ENCODE measurements around the gene HTRA2.

HTRA2 gene

GRCh38 chr2:74516650-74517049, 13.1 kb upstream of the HTRA2 start:
- no peak for DNase-seq

DNA sequence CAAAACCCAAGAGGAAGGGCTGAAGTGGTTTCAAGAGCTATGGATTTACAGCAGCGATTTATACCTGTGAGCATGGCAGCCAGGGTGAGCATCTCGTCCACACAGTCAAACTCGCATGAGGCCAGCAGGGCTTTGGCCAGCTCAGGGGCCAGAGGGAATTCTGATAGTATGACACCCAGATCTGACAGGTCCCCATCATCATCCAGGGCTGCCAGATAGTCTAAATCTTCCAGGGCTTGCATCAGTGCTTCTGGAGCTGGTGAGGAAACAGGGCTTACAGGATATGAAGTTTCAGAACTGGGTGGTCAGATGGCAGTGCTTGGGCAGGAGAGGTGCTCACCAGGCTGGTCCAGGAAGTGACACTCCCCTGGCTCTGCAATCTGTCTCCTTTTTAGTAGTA, 7.2 kb upstream of the HTRA2 start:
- DNase-seq: no peak

DNA sequence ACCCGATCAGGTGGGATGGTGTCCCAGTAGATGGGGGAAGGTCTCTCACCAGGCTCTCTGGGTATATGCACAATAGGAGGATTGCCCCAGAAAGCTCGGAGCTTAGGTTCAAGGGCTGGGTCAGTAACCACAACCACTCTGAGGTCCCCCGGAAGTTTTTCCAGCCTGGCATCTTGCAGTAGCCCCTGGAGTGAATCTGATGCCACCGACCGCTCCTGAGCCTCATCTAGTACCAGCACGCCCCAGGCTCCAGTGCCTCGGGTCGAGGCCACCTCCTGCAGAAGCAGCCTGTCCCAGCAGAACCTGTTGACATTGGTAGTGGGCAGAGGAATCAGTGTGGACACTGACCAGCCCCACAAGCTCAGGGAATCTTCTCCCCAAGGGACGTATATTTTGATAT, 5.7 kb upstream of the HTRA2 start:
- DNase-seq: no peak

GRCh38 chr2:74524955-74525716, 4.6 kb upstream of the HTRA2 start:
- no peak for DNase-seq

DNA sequence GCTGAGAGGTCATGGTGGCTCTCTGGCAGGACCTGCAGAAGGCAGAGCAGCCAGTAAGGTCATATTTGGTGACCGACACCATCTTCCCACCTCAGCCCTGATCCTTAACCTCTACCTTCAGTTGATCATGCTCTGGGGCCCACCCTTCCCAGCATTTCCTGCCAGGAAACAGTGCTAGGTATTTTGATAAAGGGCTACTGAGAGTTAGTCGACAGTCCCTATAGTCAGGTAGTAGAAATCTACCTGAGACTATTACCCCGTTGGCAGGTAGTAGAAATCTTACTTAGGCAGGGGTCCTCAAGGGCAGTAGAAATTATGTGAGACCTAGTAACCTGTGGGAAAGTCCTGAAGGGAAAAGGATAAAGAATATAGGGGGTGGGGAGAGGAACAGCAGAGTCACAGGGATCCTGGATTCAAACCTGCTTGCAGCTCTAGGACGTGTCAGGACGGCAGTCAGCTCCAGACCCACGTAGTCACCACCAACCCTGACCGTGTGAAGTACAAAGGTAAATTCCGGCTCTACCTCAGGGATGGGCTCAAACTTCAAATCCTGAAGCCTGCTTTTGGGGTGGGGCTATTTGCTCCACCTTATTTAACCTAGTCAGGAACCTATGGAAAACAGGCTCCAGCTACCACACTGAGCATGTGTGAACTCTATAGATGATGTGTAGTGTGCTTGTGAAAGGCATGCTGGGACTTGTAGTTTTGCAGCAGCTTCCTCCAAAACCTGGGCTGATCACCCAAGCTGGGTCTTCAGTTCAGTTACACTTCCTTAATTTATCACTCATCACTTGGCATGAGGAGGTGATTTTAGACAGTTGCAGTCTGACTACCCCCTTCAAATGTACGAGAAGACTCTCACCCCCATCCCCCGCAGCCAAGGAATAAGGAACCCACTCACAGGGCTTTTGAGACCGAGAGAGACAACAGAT, 3.8 kb upstream of the HTRA2 start, which contains the start of gene DQX1:
Gene DQX1, minus strand, starts transcription at position 515 of the 932 bp plus-strand sequence. Its CDS starts 502 bp downstream, at position 13.
- peak; percentile 67 for DNase-seq

- DNase-seq: no peak
Measured at GRCh38 chr2:74526649-74527230, 3.0 kb upstream of the HTRA2 start.

DNA sequence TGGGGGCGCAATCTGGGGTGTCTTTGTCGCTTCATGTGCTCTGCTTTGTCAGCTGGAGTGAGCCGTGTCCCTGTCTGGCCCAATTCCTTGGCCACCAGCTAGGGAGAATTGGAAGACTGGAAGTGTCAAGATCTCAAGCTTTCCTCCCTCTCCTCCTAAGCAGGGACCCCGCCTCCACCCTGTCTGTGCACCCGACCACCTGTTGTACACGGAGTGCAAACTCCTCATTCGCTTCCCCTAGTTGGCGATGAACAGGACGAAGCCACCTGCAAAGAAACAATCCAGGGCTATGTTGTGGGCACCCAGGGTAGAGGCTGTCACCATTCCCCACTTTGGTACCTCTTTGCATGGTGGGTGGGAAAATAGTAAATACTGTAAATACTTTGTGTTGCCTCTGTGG, 2.0 kb upstream of the HTRA2 start:
- no peak for DNase-seq

- no peak for DNase-seq
Measured at GRCh38 chr2:74528600-74529356, 955 bp upstream of the HTRA2 start.

- DNase-seq: peak; percentile 99
Measured at GRCh38 chr2:74530239-74531187, 780 bp downstream of the HTRA2 start.

DNA sequence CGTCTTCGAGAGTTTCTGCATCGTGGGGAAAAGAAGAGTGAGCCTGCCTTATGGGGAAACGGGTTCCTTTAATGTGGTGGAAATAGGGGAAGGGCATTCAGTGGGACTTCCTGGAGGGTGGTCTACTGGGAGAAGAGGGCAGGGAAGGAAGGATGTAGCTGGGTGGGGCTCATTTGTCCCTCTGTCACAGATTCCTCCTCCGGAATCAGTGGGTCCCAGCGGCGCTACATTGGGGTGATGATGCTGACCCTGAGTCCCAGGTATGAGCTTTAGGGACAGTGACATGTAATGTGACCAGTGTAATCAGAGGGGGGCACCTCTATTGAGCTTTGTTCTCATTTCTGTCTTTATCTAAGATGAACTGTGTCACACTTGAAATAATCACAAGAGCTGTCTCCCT, 1.9 kb downstream of the HTRA2 start:
- DNase-seq: no peak

DNA sequence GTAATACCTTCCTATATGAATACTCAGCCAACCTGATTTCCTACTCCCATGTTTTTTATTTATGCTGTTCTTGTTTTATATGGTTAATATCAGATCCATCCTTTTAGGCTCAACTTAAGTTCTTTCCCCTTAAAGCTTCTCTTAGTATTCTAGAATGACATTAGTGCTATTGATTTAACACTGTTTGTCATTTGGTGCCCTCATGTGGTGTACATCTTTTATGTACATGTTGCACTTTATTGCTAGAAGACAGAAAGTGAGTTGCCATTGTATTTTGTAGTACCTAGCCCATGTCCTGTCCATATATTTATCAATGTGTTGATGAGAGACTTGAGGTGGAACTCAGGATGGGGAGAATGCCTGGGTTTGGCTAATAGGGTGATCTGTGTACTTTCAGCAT, 2.5 kb downstream of the HTRA2 start:
- peak; percentile 78 for DNase-seq

DNA sequence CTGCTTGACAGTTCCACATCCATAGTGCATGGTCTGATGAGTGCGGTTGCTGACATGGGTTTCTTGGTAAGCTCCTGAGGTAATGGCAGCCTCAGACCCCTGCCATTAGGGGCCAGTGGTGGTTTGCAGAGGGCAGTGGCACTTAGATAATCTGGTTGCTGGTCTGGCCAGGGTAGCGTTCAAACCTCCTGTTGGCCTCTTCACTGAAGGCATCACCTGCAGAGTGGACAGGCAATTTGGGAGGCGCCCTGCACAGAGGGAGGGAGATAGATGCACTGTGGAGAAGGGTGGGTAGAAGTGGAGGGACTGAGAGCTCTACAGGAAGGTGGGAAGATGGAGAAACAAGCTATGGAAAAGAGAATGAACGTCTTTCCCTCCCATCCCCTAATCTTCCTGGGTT, 3.7 kb downstream of the HTRA2 start:
- DNase-seq: no peak

DNA sequence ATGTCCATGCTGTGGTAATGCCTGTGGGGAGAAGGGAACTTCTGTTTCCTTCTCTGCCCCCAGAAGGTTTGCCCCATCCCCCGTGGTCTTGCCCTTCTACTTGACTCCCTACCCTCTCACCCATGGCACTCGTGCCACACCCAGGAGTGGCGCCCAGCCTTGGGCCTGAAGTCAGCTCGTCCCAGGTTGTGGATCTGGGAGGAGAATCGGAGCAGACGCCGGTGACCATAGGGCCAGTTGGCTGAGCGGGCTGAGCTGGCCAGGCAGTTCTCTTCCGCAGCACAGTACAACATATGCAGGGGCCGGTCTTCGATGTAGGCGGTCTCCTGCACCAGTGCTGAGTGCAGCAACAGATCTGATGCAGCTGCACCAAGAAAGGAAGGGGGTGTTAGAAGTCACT, 4.7 kb downstream of the HTRA2 start:
- DNase-seq: no peak

DNA sequence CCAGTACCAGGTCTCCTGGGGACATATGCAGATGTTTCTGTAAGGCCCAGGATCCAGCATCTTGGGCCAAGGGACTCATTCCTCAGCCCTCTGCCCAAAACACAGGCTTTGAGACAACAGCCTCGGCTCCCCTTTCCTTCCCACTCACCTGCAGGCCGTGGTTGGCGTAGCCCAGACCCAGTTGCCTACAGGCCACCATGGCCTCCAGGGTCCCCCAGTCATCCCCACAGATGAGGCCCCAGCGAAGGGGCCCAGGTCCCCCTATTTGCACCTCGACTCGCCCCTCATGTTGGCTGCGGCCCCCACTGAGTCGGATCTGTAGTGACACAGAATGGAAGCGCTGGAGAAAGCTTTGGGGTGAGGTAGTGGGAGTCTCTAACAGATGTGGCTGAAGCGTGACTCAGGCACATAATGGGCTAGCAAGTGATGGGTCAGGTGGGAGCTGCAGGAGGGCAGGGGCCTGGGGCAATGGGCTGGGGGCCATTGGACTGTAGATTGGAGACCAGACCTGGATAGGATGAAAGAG, 5.8 kb downstream of the HTRA2 start:
- no peak for DNase-seq

- DNase-seq: no peak
Measured at GRCh38 chr2:74536166-74536950, 6.6 kb downstream of the HTRA2 start.

- no peak for DNase-seq
Measured at GRCh38 chr2:74537140-74537539, 7.4 kb downstream of the HTRA2 start.

DNA sequence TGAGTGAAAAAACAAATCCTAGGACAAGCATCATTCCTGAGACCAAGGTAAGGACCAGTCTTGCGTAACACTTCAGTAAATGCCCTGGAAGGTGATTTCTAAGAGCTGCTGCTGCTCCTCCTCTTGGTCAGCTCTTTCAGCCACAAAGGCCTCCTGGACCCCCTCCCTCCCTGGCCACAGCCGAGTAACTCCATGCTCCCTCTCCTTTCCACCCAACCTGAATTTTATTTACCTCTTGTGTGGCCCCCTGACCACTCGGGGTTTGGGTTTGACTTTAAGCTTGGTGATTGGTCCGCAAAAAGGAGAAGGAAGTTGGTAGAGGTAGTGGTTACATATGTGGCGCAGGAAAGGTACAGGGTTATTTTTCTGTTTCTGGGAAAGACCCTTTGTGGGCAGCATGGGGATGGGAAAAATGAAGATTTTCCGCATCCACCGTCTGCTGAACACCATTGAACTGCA, 9.2 kb downstream of the HTRA2 start:
- no peak for DNase-seq

DNA sequence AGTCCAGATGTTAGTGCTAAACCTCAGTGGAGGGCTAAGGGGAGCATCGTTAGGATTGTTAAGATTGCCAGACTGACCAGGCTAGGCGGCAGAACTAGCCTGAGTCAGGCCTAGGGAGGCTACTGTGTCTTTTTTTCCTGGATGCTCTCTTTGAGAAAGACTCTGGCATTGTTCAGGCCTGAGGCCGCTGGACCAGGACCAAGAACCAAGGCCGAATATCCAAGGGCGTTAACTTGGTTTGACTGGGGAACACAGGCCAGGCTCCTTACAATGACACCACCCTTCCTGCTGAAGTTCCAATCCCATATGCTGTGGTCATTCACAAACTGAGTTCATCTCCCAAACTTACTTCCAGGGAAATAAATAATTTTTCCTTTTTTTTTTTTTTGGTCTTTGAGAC, 10.6 kb downstream of the HTRA2 start:
- DNase-seq: no peak

DNA sequence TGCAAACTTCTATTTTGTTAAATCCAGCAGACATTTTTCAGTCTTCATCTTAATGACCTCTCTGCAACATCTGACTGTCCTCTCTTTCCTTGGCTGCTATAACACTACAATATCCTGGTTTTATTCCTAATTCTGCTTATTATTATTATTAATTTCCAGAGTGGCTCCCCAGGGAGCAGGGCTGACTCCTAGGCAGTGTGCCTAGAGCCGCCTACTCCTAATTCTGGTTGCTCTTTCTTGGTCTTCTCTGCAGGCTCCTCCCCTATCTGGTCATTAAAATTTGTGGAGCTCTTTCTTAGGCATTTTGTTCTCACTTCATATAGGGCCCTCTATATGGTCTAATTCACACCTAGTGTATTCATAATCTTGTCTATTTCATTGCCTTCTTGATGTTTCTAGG, 13.2 kb downstream of the HTRA2 start:
- DNase-seq: no peak

DNA sequence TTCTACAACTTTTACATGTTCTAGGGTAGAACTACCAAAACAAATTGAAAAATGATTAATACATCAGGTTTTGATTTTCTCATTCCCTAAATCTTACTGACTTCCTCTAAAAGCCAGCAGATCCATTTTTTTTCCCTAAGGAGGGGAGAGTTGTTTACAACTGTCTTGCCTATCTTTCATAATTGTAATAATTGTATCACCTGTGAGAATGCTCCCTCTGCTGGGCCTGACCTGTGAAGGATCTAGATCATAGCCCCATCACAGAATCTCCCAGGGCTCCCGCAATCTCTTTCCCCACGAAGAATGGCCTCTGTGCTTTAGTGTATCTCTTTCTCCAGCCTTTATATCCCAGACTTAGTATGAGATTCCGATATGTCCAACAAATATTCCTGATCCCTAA, 14.9 kb downstream of the HTRA2 start:
- no peak for DNase-seq
